Measurements from ENCODE around the gene CTDP1.

CTDP1 gene

DNA sequence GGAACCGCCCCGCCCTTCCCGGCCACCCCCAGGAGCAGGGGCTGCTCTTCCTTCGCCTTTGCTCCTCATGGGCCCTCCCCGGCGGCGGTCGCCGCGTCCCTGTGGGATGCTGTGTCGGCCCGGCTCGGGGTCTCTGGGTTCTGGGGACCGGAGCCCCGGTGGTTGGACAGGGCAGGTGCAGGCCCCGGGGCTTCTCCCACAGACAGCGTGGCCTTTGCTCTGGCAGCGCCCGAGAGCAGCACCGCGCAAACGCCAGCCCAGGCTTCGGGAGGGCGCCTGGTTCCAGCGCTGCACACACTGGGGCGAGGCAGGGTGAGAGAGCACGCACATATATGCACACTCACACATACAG lies 109.1 kb downstream of the CTDP1 start:
- in situ Hi-C loops (cut with MboI; ENCODE audit: low sequenced_read_pairs, unreplicated experiment), result no loop called here
- no peak for DNase-seq (ENCODE audit: low spot score)
- TF ChIP-seq, protein P1, sequence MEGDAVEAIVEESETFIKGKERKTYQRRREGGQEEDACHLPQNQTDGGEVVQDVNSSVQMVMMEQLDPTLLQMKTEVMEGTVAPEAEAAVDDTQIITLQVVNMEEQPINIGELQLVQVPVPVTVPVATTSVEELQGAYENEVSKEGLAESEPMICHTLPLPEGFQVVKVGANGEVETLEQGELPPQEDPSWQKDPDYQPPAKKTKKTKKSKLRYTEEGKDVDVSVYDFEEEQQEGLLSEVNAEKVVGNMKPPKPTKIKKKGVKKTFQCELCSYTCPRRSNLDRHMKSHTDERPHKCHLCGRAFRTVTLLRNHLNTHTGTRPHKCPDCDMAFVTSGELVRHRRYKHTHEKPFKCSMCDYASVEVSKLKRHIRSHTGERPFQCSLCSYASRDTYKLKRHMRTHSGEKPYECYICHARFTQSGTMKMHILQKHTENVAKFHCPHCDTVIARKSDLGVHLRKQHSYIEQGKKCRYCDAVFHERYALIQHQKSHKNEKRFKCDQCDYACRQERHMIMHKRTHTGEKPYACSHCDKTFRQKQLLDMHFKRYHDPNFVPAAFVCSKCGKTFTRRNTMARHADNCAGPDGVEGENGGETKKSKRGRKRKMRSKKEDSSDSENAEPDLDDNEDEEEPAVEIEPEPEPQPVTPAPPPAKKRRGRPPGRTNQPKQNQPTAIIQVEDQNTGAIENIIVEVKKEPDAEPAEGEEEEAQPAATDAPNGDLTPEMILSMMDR (IDR thresholded peaks at IDR 0.05; ENCODE audit: borderline replicate concordance, control extremely low read depth, extremely low read depth, insufficient read depth, missing control alignments), result no peak

DNA sequence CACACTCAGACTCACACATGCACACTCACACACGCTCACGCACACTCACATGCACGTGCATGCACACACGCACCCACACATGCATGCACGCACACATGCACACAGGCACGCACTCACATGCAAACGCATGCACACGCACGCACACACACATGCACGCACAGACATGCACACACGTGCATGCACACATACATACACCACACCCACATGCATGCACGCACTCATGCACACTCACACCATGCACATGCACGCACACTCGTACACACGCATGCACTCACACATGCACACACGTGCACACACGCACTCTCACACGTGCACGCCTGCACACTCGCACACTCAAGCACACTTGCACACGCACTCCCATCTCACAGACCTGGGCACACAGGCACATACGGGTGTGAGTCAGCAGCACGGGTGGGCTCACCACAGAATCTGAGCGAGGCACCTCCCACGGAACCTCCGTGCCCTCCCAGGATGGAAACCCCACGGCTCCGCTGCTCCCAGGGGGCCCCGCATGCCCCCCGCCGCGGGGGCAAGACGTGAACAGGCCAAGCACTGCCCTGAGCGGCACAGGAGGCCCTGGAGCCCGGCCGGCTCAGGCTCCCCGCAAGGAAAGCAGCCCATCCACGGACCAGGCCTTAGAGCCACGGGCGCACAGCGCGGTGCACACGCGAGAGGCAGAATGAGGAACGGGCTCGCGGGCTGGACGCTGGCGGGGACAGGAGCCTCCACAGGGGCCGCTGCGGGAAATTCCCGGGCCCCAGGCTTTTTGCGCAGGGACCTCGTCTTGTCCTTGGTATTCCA lies 109.7 kb downstream of the CTDP1 start:
- TF ChIP-seq, protein P1 (IDR thresholded peaks at IDR 0.05; ENCODE audit: borderline replicate concordance, control extremely low read depth, extremely low read depth, insufficient read depth, missing control alignments), result no peak
- no peak for DNase-seq (ENCODE audit: low spot score)
- in situ Hi-C loops (cut with MboI; ENCODE audit: low sequenced_read_pairs, unreplicated experiment), result no loop called here

DNA sequence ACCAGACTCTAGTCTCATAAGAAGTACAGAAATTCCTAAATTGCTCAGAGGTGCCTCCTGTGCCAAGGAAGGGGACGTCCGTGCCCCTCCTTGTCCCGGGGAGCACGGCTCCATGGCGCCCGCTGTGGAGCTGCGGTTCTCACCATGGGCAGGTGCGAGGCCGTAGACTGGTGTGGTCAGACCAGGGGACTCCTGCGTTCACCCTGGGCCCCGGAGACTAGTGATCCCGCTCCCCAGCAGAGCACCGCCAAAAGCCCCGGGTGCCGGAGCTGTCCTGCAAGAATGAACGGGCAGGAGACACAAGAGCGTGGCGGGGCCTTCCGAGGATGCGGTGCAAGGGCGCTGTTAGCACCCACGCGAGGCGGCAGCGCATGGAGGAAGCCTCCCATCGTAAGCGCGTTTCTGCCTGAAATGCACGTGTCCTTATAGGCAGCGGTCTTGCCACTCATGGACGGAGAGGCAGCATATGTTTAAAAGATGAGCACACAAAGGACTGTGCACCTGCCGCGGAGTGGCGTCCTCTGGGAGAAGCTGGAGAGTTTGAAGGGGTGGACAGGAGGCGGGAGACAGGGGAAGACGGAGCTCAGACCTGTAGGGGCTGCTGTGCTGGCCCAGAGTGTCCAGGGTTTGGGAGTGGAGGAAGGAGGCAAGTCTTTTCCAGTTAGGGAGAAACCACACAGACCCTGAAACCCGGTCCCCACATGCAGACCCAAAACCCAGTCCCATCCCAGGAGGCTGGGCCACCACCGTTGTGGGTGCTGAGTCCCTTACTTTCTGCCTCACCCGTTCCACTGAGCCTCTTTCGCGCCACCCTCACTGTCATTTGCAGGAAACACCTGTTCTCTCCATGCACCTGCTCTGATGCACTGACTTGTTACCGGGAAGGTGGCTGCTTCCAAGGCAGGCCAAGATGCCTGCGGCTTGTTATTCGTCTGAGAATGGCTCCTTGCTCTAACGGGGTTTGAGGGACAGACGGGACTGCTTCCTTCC lies 110.6 kb downstream of the CTDP1 start:
- TF ChIP-seq, protein P1 (IDR thresholded peaks at IDR 0.05; ENCODE audit: borderline replicate concordance, control extremely low read depth, extremely low read depth, insufficient read depth, missing control alignments), result no peak
- DNase-seq (ENCODE audit: low spot score), result no peak
- in situ Hi-C loops (cut with MboI; ENCODE audit: low sequenced_read_pairs, unreplicated experiment), result no loop called here

DNA sequence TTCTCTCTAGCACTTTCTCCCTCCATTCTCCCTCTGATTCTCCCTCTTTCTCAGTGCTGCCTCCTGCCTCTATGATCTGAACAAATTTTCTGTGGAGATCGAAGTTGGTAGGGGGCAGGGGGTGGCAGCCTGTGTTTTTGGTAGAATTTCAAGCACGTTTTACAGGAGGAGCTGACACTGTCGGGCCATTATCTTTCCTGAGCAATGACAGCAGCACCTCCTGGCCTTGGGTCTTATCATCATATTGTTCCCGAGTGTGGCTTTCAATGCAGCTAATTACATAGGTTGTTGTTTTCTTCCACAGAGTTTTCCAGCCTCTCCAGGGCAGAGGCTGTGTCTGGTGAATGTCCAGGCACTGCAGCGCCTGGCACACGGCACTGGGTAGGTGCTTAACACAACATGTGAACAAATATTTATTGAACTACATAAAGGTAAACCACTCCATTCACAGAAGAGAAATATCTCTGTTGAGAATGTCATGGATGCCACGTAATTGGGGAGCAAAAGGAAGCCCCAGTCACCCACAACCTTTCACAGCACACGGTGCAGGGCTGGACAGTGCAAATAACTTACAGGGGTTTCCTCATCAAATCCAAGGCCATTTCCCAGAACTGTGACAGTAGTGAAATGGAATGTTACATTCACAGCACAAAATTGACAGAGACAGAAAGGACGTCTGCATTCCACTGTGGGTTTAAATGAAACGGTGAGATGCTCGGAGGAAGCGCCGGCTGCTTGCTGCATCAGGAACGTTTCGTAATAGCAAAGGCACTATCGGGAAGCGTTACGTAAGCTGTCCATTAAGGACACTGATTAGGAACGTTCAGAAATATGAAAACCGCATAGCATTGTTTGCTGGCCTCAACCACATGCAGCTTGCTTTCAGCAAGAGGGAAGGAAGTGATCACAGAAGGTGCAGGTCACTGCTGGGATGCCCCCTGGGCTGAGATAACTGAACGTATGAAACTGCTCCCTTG lies 111.7 kb downstream of the CTDP1 start:
- no peak for DNase-seq (ENCODE audit: low spot score)
- TF ChIP-seq, protein P1 (IDR thresholded peaks at IDR 0.05; ENCODE audit: borderline replicate concordance, control extremely low read depth, extremely low read depth, insufficient read depth, missing control alignments), result no peak
- in situ Hi-C loops (cut with MboI; ENCODE audit: low sequenced_read_pairs, unreplicated experiment), result no loop called here

DNA sequence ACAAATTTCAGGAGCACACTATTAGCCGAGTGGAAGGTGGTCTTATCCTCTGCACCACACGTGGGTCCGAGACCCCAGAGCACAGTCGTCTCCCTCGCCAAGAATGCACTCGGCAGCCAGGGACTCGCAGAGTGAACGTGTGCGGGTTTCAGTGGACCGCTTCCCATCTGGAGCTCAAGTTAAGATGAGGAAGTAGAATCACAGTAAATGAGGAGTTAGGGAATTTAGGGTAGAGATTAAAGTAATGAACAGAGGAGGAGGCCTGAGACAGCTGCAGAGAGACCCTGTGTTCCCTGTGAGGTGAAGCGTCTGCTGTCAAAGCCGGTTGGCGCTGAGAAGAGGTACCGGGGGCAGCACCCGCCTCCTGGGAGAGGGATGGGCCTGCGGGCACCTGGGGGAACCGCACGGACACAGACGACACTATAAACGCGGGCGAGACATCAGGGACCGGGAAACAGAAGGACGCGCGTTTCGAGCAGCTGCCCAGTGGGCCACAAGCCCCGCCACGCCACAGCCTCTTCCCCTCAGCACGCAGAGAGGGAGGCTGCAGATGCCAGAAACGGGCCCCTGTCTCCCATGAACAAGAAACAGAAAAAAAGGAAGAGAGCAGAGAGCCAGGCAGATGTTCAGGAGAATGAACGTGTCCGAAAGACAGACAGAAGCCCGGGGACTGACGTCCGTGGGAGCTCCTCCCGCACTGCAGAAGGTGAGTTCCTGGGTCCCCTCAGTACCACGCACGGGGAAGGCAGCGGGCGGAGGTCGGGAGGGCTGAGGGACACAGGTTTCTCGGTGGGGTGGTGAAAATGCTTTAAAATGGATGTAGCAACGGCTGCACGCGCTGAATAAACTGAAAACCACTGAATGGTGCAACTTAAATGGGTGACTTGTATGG lies 112.7 kb downstream of the CTDP1 start:
- no peak for DNase-seq (ENCODE audit: low spot score)
- in situ Hi-C loops (cut with MboI; ENCODE audit: low sequenced_read_pairs, unreplicated experiment), result no loop called here
- TF ChIP-seq, protein P1 (IDR thresholded peaks at IDR 0.05; ENCODE audit: borderline replicate concordance, control extremely low read depth, extremely low read depth, insufficient read depth, missing control alignments), result no peak

All from GM13976 (cell line).